HFFc6 (cell line): ENCODE measurements around the gene AGBL5. TPM values are rescaled to one million over a fixed set of nuclear protein-coding genes. Genes with fewer than 3 reads are reported as not detected.

Experiments used
- DNase-seq: peaks from one replicate; pipeline ENCODE4 v3.0.0-alpha.2; 2018
- H3K27ac Mint-ChIP-seq: 2 replicates; pipeline ENCODE4 v1.8.0; 2020; ENCODE audit warnings: mild to moderate bottlenecking, mixed read lengths
- H3K27me3 Mint-ChIP-seq: 2 replicates; pipeline ENCODE4 v1.8.0; 2021; ENCODE audit warnings: mild to moderate bottlenecking, moderate library complexity, mixed read lengths; ENCODE audit not compliant: insufficient read depth
- H3K36me3 Mint-ChIP-seq: 2 replicates; pipeline ENCODE4 v1.8.0; 2021; ENCODE audit warnings: low read depth, mixed read lengths
- H3K4me1 Mint-ChIP-seq: 2 replicates; pipeline ENCODE4 v1.8.0; 2020; ENCODE audit warnings: low read depth, mixed read lengths
- H3K4me3 Mint-ChIP-seq: 2 replicates; pipeline ENCODE4 v1.8.0; 2020; ENCODE audit warnings: mild to moderate bottlenecking, moderate library complexity, mixed read lengths
- H3K9me3 Mint-ChIP-seq: 2 replicates; pipeline ENCODE4 v1.8.0; 2020; ENCODE audit warnings: mild to moderate bottlenecking, mixed read lengths
- total RNA-seq, 6 experiments: library from RNA; stranded (reverse); fragmentation: NEBNext Ultra II Directional; extraction: Animal tissue kit (Norgen Biotek cat#: 25700); gene quantifications; 2 replicates in 1 of 6; 3 replicates in 5 of 6; pipeline ENCODE4 v1.2.3, GENCODE V29; 2021
- TF ChIP-seq, protein P1 (sequence below): fragments of 200-600 bp; sonication (generic); IDR thresholded peaks from 2 replicates; pipeline ENCODE4 v1.5.0; 2021; ENCODE audit warnings: antibody characterized with exemption, mild to moderate bottlenecking

Gene AGBL5
- total RNA-seq, 6 experiments from 2014 or later, result 23.5 to 31.4 (median 28.6) TPM

DNA sequence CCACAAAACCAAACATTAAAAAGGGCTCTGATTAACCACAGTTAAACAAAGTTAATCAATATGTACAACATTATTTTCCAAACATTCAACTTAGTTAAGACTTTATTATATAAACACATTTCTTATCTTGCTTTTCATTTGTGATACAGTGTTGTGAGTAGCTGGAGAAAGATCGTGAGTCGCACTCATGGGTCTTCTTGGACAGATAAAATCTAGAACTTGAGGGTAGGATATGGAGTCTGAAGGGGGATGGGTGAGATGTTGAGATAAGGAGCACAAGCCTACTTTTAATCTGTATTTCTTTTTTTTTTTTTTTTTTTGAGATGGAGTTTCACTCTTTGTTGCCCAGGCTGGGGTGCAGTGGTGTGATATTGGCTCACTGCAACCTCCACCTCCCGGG lies 41.3 kb upstream of the AGBL5 start:
- no peak overlapping the region for H3K4me3 Mint-ChIP-seq
- no peaks in the 10 kb centered on the region for H3K27me3 Mint-ChIP-seq
- H3K36me3 Mint-ChIP-seq, result no peaks in the 10 kb centered on the region
- H3K9me3 Mint-ChIP-seq, result no peaks in the 10 kb centered on the region
- no peak for DNase-seq
- TF ChIP-seq, protein P1, sequence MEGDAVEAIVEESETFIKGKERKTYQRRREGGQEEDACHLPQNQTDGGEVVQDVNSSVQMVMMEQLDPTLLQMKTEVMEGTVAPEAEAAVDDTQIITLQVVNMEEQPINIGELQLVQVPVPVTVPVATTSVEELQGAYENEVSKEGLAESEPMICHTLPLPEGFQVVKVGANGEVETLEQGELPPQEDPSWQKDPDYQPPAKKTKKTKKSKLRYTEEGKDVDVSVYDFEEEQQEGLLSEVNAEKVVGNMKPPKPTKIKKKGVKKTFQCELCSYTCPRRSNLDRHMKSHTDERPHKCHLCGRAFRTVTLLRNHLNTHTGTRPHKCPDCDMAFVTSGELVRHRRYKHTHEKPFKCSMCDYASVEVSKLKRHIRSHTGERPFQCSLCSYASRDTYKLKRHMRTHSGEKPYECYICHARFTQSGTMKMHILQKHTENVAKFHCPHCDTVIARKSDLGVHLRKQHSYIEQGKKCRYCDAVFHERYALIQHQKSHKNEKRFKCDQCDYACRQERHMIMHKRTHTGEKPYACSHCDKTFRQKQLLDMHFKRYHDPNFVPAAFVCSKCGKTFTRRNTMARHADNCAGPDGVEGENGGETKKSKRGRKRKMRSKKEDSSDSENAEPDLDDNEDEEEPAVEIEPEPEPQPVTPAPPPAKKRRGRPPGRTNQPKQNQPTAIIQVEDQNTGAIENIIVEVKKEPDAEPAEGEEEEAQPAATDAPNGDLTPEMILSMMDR, result no peak
- peaks cover 29% of the 10 kb centered on the region for H3K4me1 Mint-ChIP-seq
- H3K27ac Mint-ChIP-seq, result no peak overlapping the region

DNA sequence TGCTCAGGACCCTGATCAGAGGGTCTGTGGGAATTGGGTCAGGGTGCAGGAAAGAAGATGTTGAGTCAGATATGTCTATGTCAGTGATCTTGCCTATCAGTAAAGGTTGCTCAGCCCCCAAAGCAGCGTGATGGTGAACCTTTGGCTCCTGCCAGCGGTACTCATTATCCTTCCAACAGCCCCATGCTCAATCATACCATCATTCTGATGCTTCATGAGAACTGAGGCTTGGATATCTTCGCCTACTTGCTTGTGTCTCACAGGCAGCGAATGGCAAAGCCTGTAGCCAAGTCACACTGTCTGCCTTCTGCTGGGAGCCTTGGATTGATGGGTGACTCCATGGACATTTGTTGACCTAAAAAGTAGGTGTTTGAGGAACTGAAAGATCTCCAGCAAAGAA lies 37.7 kb upstream of the AGBL5 start:
- H3K36me3 Mint-ChIP-seq, result no peaks in the 10 kb centered on the region
- no peak overlapping the region for H3K27ac Mint-ChIP-seq
- TF ChIP-seq, protein P1, result no peak
- DNase-seq, result no peak
- no peaks in the 10 kb centered on the region; the same call in 1 of the 2 replicates for H3K27me3 Mint-ChIP-seq
- no peak overlapping the region for H3K4me3 Mint-ChIP-seq
- H3K9me3 Mint-ChIP-seq, result no peaks in the 10 kb centered on the region
- H3K4me1 Mint-ChIP-seq, result peaks cover 40% of the 10 kb centered on the region

DNA sequence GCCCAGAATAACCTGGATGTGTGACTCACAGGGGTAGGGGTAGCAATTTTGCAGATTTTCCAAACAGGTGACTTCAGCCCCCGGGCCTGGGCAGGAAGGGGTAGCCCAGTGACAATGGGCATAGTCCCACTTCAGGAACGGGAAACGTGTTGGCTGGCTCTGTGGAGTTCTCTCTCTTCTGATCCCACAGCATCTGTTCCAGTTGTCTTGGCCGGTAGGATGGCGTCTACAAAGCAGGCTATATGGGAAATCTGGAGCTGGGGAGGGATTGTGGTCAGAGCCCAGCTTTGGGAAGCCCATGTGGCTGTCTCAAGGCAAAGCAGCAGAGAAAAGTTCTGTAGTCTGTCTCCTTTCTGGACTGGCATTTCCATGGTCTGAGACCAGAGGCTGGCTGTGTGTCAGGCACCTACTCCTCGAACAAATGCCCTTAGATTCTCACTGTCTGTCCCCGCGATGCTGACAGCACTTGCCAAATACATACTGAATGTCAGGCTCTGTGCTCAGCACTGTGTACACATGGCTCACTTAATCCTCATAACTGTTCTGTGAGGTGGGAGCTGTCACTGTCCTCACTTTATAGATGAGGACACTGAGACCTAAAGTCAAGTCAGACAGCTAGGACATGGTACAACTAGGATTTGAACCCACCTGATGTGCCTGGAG lies 36.6 kb upstream of the AGBL5 start:
- Mint-ChIP-seq H3K27me3 (no peaks in the 10 kb centered on the region; the same call in 1 of the 2 replicates), H3K4me3 (no peak overlapping the region), H3K9me3 (no peaks in the 10 kb centered on the region), H3K36me3 (no peaks in the 10 kb centered on the region), H3K4me1 (peaks cover 37% of the 10 kb centered on the region), H3K27ac (peak overlapping the region; percentile 97)
- DNase-seq, result no peak
- TF ChIP-seq, protein P1, result no peak

DNA sequence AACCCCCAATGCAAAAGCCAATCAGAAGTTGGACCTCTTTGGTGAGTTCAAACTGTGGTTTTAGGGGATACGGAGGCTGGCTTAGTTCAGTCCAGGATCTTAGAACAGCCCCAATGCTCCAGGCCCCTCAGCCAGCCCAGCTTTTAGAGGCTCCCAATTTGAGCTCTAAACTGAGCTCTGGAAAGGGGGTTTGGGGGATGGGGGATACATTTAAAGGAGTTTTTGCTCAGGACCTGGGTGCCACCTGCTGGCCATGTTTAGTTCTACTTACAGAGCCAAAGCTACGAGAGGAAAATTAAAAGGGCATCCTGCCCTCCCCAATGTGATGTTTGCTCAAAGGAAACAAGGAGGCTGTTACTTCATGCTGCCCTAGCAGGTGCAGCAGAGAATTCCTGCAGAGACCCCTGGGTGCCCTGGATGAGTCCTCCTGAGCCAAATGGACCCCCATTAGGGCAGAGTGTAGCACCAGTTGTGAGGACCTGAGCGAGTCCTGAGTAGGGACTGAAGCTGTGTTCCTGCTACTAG lies 34.6 kb upstream of the AGBL5 start:
- H3K4me3 Mint-ChIP-seq, result no peak overlapping the region
- no peaks in the 10 kb centered on the region for H3K36me3 Mint-ChIP-seq
- H3K4me1 Mint-ChIP-seq, result peaks cover 38% of the 10 kb centered on the region
- DNase-seq, result peak; percentile 37
- TF ChIP-seq, protein P1, result peak; percentile 93
- H3K9me3 Mint-ChIP-seq, result no peaks in the 10 kb centered on the region
- peak overlapping the region; percentile 66 for H3K27ac Mint-ChIP-seq
- no peaks in the 10 kb centered on the region; the same call in 1 of the 2 replicates for H3K27me3 Mint-ChIP-seq

DNA sequence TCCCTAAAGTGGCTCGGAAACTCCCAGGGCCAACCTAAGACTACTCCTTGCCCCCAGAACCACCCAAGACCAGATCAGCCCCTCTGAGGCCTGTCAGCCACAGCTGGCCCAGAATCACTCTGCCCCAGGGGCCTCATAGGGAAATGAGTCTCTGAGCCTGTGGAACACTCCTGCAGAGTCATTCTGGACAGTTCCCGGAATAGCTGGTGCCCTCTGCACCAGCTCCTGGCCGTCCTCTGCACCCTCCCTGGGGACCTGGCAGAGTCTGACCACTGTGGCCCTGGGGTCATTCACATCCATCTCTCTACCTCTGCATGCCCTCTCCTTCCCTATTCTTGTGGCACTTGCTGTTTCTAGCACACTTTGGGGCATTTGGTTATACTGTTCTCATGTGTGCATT lies 33.3 kb upstream of the AGBL5 start:
- Mint-ChIP-seq H3K9me3 (no peaks in the 10 kb centered on the region), H3K27ac (no peak overlapping the region), H3K4me3 (no peak overlapping the region), H3K27me3 (no peaks in the 10 kb centered on the region; the same call in 1 of the 2 replicates), H3K4me1 (peaks cover 36% of the 10 kb centered on the region), H3K36me3 (no peaks in the 10 kb centered on the region)
- TF ChIP-seq, protein P1, result no peak
- no peak for DNase-seq
